Stomach (tissue), 9 donors: ENCODE results near the gene FBRSL1. TPM values are rescaled to one million over a fixed set of nuclear protein-coding genes. Genes with fewer than 3 reads are reported as not detected.

Source experiments
- DNase-seq, 2 donors: peaks; one replicate each; pipeline versions ENCODE4 v3.0.0 to v3.0.0-alpha.2; 2013 to 2019
- H3K27ac ChIP-seq, 5 donors: fragments of 200-600 bp in 4 of 5; sonication (generic) in 4 of 5; one replicate each; pipeline ENCODE4 v1.5.1; 2013 to 2019; ENCODE audit warnings: mild to moderate bottlenecking in 1 of 5, moderate library complexity in 1 of 5
- H3K27me3 ChIP-seq, 3 donors: fragments of 200-600 bp; sonication (generic); one replicate each; pipeline ENCODE4 v1.5.1; 2017 to 2019; ENCODE audit warnings: mixed run types in 1 of 3
- H3K36me3 ChIP-seq, 4 donors: fragments of 200-600 bp; sonication (generic); 1 replicate in 3 of 4; 2 replicates in 1 of 4; pipeline ENCODE4 v1.5.1; 2016 to 2019
- H3K4me1 ChIP-seq, 4 donors: fragments of 200-600 bp; sonication (generic); one replicate each; pipeline ENCODE4 v1.5.1; 2016 to 2019
- H3K4me3 ChIP-seq, 4 donors: fragments of 200-600 bp; sonication (generic) in 3 of 4; one replicate each; pipeline ENCODE4 v1.5.1; 2016 to 2019; ENCODE audit warnings: mild to moderate bottlenecking in 1 of 4
- H3K9me3 ChIP-seq, 4 donors: fragments of 200-600 bp; sonication (generic); one replicate each; pipeline ENCODE4 v1.5.1; 2016 to 2019
- EP300 ChIP-seq: sonication (generic); formaldehyde crosslinking; IDR thresholded peaks from one replicate; pipeline ENCODE4 v1.6.1; 2017; ENCODE audit warnings: antibody characterized with exemption
- POLR2A ChIP-seq, 4 donors: fragments of 450-650 bp; IDR thresholded peaks; one replicate each; pipeline ENCODE4 v1.6.1; 2016; ENCODE audit warnings: antibody characterized with exemption in 4 of 4, control low read depth in 2 of 4, mild to moderate bottlenecking in 1 of 4, moderate library complexity in 1 of 4
- POLR2AphosphoS5 ChIP-seq, 3 donors: sonication (generic); formaldehyde crosslinking; IDR thresholded peaks; one replicate each; pipeline ENCODE4 v1.6.1; 2016; ENCODE audit warnings: antibody characterized with exemption in 3 of 3
- WGBS, 5 donors: extraction: QIAGEN DNeasy Blood & Tissue Kit in 3 of 5; methylation state at CpG; one replicate each; pipeline versions ENCODE4 v1.1.5 to v1.1.7; 2013 to 2018; 5-methylcytosine and 5-hydroxymethylcytosine counted together
- intact Hi-C: fragments of 100-400 bp; cut with DNase I; formaldehyde crosslinking; loops from one replicate; pipeline ENCODE4 v1.15.1; 2023; ENCODE audit warnings: low total_unique reads
- polyA plus RNA-seq, 3 donors: library from polyadenylated mRNA; stranded (reverse); fragments of 200-250 nt; gene quantifications; one replicate each; pipeline ENCODE4 v1.2.3, GENCODE V29; 2013
- total RNA-seq, 5 donors: library from RNA; depleted of rRNA; stranded (reverse); fragments of >200 nt; gene quantifications; one replicate each; pipeline versions ENCODE4 v1.1.0 to v1.2.3, GENCODE V29; 2014 to 2016
- TF ChIP-seq, protein P1 (sequence below), 7 experiments: fragments of 450-650 bp in 4 of 7; fragments of 200-600 bp in 3 of 7; sonication (generic) in 3 of 7; IDR thresholded peaks; one replicate each; pipeline ENCODE4 v1.5.1; 2016 to 2019; ENCODE audit warnings: antibody characterized with exemption in 7 of 7, control low read depth in 2 of 7, mild to moderate bottlenecking in 1 of 7
- donor health status: healthy with polysubstance abuse.
- donor health status: Bipolar disorder and iron deficiency.
- donor health status: healthy.

Gene FBRSL1
- total and polyA plus RNA-seq, 8 donors, result 5.3 to 110 (median 15.7) TPM

DNA sequence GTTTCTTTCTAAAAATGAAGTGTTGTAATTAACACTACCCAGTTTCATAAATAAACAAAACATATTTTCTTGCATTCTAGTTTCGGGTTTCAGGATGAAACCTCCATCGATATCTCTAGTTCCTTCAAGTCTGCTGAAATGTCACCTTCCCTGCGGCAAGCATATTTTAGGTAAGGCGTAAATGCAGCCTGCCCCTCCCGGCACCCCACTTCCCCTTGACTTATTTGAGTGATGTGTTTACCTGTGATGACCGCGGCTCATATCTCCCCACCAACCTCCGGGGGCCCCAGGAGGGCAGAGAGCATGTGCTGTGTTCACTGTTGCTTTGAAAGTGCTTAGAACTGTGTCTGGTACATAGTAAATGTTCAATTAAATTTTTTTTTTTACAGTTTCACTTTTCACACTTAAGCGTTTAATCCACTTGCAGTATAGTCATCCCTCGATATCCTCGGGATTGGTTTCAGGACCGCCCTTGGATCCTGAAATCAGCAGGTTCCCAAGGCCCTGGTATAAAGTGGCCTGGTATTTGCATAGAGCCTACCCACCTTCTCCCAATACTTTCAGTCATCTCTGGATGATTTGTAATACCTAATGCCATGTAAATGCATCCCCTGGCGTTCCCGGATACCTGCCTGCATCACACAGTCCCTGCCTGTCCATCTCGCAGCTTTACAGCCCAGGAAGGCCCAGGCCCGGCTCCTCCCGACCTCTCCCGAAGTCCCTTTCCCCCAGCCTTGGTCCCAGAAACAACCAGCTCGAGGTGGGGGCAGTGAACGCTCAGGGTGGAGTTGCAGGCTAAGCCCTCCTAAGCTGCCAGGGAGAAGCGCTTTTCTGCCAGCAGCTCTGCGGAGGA lies 40.2 kb upstream of the FBRSL1 start:
- H3K4me1 ChIP-seq, result peaks cover 0 to 17% (median 4%) of the 10 kb centered on the region in 4 donors
- 65 to 73% (median 67%) methylated on average over 22 of the region's 22 CpGs for WGBS, 5 donors
- H3K9me3 ChIP-seq, result no peaks in the 10 kb centered on the region
- H3K36me3 ChIP-seq, result no peaks in the 10 kb centered on the region
- H3K27ac ChIP-seq, result no peak overlapping the region
- peaks cover 0 to 84% (median 20%) of the 10 kb centered on the region in 3 donors for H3K27me3 ChIP-seq
- intact Hi-C loops, result no loop called here
- TF ChIP-seq POLR2A (IDR thresholded peaks at IDR 0.05), result no peak
- TF ChIP-seq POLR2AphosphoS5 (IDR thresholded peaks at IDR 0.05), result no peak
- TF ChIP-seq, protein P1, sequence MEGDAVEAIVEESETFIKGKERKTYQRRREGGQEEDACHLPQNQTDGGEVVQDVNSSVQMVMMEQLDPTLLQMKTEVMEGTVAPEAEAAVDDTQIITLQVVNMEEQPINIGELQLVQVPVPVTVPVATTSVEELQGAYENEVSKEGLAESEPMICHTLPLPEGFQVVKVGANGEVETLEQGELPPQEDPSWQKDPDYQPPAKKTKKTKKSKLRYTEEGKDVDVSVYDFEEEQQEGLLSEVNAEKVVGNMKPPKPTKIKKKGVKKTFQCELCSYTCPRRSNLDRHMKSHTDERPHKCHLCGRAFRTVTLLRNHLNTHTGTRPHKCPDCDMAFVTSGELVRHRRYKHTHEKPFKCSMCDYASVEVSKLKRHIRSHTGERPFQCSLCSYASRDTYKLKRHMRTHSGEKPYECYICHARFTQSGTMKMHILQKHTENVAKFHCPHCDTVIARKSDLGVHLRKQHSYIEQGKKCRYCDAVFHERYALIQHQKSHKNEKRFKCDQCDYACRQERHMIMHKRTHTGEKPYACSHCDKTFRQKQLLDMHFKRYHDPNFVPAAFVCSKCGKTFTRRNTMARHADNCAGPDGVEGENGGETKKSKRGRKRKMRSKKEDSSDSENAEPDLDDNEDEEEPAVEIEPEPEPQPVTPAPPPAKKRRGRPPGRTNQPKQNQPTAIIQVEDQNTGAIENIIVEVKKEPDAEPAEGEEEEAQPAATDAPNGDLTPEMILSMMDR (IDR thresholded peaks at IDR 0.05), result no peak
- TF ChIP-seq EP300, result no peak
- H3K4me3 ChIP-seq, result no peak overlapping the region
- no peak for DNase-seq

DNA sequence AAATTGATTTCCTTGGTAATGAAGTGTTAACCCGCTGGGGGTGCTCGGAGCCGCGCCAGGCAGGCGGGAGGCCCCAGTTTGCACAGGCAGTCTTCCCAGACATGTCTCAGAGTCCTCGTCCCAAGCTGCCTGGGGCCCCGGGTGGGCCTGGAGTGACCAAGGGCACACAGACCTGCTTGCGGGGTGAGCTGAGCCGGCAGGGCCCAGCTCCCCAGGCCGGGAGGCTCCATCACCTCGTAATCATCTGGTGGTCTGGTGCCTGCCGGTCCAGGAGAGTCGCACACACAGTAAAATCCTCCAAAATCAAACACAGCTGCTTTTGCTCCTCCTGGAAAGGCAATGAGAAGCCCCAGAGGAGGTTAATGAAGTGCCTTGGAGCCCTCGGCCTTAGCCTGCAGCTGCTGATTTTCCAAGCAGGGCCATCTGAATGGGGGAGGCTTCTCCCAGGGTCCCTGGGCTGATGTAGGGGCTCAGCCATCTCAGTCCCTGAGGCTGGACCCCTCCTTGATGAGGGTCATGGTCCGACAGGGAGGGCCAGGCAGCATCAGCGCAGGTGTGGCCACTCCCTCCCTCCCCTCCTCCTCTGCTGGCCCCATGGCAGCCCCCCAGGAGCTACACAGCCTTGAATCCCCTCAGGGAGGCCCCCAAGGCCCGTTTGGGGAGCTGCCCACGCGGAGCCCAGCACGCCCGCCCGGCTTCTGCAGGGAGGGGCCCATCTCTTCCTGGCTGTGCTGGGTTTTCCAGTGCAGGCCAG lies 39.4 kb upstream of the FBRSL1 start:
- no peak overlapping the region for H3K4me3 ChIP-seq

DNA sequence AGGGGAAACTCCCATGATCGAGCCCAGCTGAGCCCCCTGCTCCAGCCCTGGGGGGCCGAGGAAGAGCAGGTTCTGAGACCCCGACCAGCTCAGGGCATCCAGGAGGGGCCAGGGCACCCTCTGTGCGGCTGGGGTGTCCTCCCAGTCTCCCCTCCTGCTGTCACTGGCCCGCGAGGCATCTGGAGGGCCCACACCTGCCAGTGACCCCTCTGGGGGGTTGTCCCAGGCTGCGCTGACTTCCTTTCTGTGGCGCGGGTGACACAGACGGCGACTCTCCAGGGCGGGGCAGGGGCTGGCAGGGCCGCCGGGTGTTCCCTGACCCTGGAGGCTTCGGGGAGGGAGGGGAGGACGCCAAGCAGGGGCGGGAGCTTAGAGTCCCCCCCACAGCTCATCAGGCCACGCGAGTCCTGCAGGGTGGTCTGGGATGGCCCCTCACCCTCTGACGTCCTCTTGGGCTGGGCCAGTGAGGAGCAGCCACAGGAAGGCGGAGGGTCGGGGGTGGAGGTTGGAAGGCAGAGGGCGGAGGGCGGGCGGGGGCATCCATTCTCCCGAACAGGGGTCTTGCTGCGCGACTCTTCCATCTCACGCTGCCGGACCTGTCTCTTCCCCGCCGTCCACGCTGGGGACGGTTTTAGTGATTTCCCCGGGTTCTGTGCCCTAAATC lies 38.6 kb upstream of the FBRSL1 start:
- DNase-seq, result no peak
- 48 to 61% (median 55%) methylated on average over 24 to 35 of the region's 35 CpGs for WGBS, 5 donors
- H3K27ac ChIP-seq, result no peak overlapping the region

More for the DNA sequence above, 39.4 kb upstream of the FBRSL1 start:
- Histone ChIP-seq H3K36me3 (no peaks in the 10 kb centered on the region), H3K27ac (no peak overlapping the region), H3K4me1 (peaks cover 0 to 12% (median under 1%) of the 10 kb centered on the region in 4 donors), H3K27me3 (peaks cover 0 to 81% (median 20%) of the 10 kb centered on the region in 3 donors), H3K9me3 (no peaks in the 10 kb centered on the region)
- peak in 1 of 2 donors; percentile 72 for DNase-seq
- no peak for TF ChIP-seq POLR2A (IDR thresholded peaks at IDR 0.05)
- no peak for TF ChIP-seq POLR2AphosphoS5 (IDR thresholded peaks at IDR 0.05)
- TF ChIP-seq, protein P1 (IDR thresholded peaks at IDR 0.05), result no peak
- TF ChIP-seq EP300, result no peak
- 29 to 43% (median 41%) methylated on average over 5 to 22 of the region's 22 CpGs for WGBS, 5 donors
- intact Hi-C loops, result no loop called here

More for the DNA sequence above, 38.6 kb upstream of the FBRSL1 start:
- Histone ChIP-seq H3K4me1 (peaks cover 0 to 10% (median 0%) of the 10 kb centered on the region in 4 donors), H3K27me3 (peaks cover 0 to 77% (median 20%) of the 10 kb centered on the region in 3 donors), H3K36me3 (no peaks in the 10 kb centered on the region), H3K4me3 (no peak overlapping the region), H3K9me3 (no peaks in the 10 kb centered on the region)
- intact Hi-C loops, result no loop called here
- TF ChIP-seq, protein P1 (IDR thresholded peaks at IDR 0.05), result no peak
- no peak for TF ChIP-seq POLR2AphosphoS5 (IDR thresholded peaks at IDR 0.05)
- TF ChIP-seq POLR2A (IDR thresholded peaks at IDR 0.05), result no peak
- TF ChIP-seq EP300, result no peak
